ENCODE results near the gene RAB36. TPM values are rescaled to one million over a fixed set of nuclear protein-coding genes. Genes with fewer than 3 reads are reported as not detected.
"Not testable (repeated sequence)": the region's sequence is repeated elsewhere in the genome, so short reads cannot be mapped to it uniquely, and the experiment has no call there.

The RAB36 gene
- polyA plus RNA-seq, 4 donors: 0.27 to 1.7 (median 0.92) TPM; not detected in 1

DNA sequence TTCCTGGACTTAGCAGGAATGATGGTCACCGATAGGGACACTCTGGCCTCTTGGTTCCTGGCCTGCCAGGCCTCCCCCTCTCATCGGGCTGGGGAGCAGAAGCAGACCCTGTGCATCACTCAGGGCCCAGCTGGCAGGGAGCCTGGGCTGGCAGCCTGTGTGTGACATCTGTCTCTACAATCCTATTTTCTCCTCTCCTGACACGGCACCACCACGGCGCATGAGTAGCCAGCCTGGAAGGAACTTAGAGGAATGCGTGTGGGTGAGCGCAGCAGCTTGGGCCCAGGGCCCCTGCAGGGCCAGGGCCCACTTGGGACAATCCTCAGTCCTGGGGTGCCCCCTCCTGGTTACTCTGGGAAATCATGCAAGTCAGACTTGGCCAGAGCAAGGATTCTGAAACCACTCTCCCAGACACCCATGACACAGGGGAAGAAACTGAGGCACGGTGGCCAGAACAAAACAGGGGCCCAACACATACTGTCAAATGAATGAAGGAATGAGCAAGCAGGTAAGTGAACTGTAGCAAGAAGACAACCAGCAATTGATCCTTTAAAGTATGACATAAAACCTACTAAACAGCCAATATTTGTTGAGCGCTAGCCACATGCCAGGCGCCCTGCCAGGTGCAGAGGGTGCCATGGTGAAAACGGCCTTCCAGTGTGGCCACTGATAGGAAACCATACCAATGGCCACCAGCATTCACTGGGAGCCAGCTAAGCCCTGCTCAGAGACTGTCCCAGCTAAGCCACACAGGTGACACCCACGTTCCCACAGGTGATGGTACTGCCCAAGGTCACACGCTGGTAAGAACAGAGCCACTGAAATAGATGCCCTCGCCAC, 16.8 kb upstream of the RAB36 start:
- peaks cover 0 to 3% (median 0%) of the 10 kb centered on the region in 3 donors for H3K4me1 ChIP-seq (ENCODE audit: control insufficient read depth in 3 of 3, insufficient read depth in 2 of 3, low read depth in 1 of 3, low read length in 2 of 3)
- H3K27ac ChIP-seq (ENCODE audit: low read depth in 1 of 3, low read length in 2 of 3): no peak overlapping the region
- H3K27me3 ChIP-seq (ENCODE audit: control insufficient read depth in 3 of 3, insufficient read depth in 3 of 3, low read length in 3 of 3): no peaks in the 10 kb centered on the region
- DNase-seq: peak; percentile 59 to 72
- H3K4me3 ChIP-seq (ENCODE audit: low read depth in 1 of 3, low read length in 3 of 3): no peak overlapping the region
- no peak for FAIRE-seq
- 34 to 41% (median 40%) methylated on average over 14 of the region's 14 CpGs for WGBS, 3 donors
- H3K36me3 ChIP-seq (ENCODE audit: control insufficient read depth in 3 of 3, insufficient read depth in 2 of 3, low read depth in 1 of 3, low read length in 3 of 3): no peaks in the 10 kb centered on the region
- no peaks in the 10 kb centered on the region for H3K9me3 ChIP-seq (ENCODE audit: control insufficient read depth in 2 of 2, insufficient read depth in 1 of 2, low read depth in 1 of 2, low read length in 1 of 2)

DNA sequence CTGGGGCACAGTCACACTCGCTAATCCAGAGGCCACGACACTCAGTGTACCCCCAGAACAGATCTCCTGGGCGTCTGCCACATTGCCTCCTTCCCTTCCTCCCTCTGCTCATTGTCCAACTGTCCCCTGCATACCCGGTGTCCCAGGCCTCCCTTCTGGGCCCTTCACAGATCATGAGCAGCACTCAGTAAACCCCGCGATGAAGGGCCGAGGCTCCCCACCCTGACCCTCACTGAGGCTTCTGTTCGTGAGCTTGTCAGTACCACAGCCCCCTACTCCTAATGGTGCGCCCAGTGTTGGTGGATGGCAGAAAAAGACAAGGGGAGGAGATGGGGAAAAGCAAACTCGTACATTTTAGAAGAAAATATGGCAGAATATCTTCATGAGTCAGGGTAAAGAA, 16.1 kb upstream of the RAB36 start:
- no peak for FAIRE-seq
- no peak for DNase-seq

DNA sequence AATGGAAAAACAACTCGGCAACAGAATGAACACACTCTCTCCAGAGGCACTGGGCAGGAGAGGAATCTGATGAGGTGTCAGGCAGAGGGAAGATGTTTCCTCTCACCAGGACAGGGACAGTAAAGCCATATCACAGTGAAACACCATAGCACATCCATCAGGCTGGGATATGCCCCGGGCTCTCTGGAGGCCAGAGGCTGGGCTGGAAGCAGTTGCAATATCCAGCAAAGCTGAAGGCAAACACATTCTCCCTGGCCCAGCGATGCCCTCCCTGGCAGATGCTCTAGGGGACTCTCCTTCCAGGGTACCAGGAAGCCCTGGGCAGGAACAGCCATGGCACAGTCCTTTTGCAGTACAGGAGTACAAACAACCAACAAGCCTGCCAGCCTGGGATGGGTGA, 14.6 kb upstream of the RAB36 start:
- Histone ChIP-seq H3K4me1 (ENCODE audit: control insufficient read depth in 3 of 3, insufficient read depth in 2 of 3, low read depth in 1 of 3, low read length in 2 of 3) (peaks cover 0 to 3% (median 0%) of the 10 kb centered on the region in 3 donors), H3K27me3 (ENCODE audit: control insufficient read depth in 3 of 3, insufficient read depth in 3 of 3, low read length in 3 of 3) (no peaks in the 10 kb centered on the region), H3K27ac (ENCODE audit: low read depth in 1 of 3, low read length in 2 of 3) (no peak overlapping the region), H3K9me3 (ENCODE audit: control insufficient read depth in 2 of 2, insufficient read depth in 1 of 2, low read depth in 1 of 2, low read length in 1 of 2) (no peaks in the 10 kb centered on the region), H3K4me3 (ENCODE audit: low read depth in 1 of 3, low read length in 3 of 3) (no peak overlapping the region), H3K36me3 (ENCODE audit: control insufficient read depth in 3 of 3, insufficient read depth in 2 of 3, low read depth in 1 of 3, low read length in 3 of 3) (no peaks in the 10 kb centered on the region)
- DNase-seq (no peak), FAIRE-seq (no peak)
- WGBS, 3 donors: 43 to 66% (median 57%) methylated on average over 3 of the region's 3 CpGs

More for the DNA sequence above, 16.1 kb upstream of the RAB36 start:
- no peaks in the 10 kb centered on the region for H3K36me3 ChIP-seq (ENCODE audit: control insufficient read depth in 3 of 3, insufficient read depth in 2 of 3, low read depth in 1 of 3, low read length in 3 of 3)
- H3K4me1 ChIP-seq (ENCODE audit: control insufficient read depth in 3 of 3, insufficient read depth in 2 of 3, low read depth in 1 of 3, low read length in 2 of 3): peaks cover 0 to 3% (median 0%) of the 10 kb centered on the region in 3 donors
- H3K27me3 ChIP-seq (ENCODE audit: control insufficient read depth in 3 of 3, insufficient read depth in 3 of 3, low read length in 3 of 3): no peaks in the 10 kb centered on the region
- WGBS, 3 donors: 66 to 80% (median 79%) methylated on average over 9 to 10 of the region's 10 CpGs
- no peak overlapping the region for H3K27ac ChIP-seq (ENCODE audit: low read depth in 1 of 3, low read length in 2 of 3)
- H3K9me3 ChIP-seq (ENCODE audit: control insufficient read depth in 2 of 2, insufficient read depth in 1 of 2, low read depth in 1 of 2, low read length in 1 of 2): no peaks in the 10 kb centered on the region
- no peak overlapping the region for H3K4me3 ChIP-seq (ENCODE audit: low read depth in 1 of 3, low read length in 3 of 3)

DNA sequence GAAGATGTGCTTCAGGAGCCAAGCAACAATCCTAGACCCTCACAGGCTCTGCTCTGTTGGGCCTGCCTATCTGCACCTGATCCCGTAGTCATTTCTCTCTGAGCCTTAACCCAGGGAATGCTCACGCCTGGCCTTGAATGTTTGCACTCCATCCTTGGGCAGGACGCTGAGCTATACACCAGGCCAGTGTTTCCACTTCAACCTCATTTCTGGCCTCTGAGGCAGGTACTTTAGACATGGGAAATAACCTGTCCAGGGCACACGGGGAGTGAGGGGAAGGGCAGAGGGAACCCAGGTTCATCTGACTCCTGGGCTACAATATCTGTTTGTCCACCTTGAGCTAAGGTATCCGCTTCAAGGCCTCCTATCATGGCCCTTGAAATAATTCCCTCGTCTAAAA, 13.3 kb upstream of the RAB36 start:
- Histone ChIP-seq H3K27me3 (ENCODE audit: control insufficient read depth in 3 of 3, insufficient read depth in 3 of 3, low read length in 3 of 3) (no peaks in the 10 kb centered on the region), H3K4me1 (ENCODE audit: control insufficient read depth in 3 of 3, insufficient read depth in 2 of 3, low read depth in 1 of 3, low read length in 2 of 3) (peaks cover 0 to 3% (median 0%) of the 10 kb centered on the region in 3 donors), H3K27ac (ENCODE audit: low read depth in 1 of 3, low read length in 2 of 3) (no peak overlapping the region), H3K9me3 (ENCODE audit: control insufficient read depth in 2 of 2, insufficient read depth in 1 of 2, low read depth in 1 of 2, low read length in 1 of 2) (no peaks in the 10 kb centered on the region), H3K4me3 (ENCODE audit: low read depth in 1 of 3, low read length in 3 of 3) (no peak overlapping the region), H3K36me3 (ENCODE audit: control insufficient read depth in 3 of 3, insufficient read depth in 2 of 3, low read depth in 1 of 3, low read length in 3 of 3) (no peaks in the 10 kb centered on the region)
- WGBS, 3 donors: 68 to 81% (median 76%) methylated on average over 6 of the region's 6 CpGs
- DNase-seq: no peak
- no peak for FAIRE-seq

DNA sequence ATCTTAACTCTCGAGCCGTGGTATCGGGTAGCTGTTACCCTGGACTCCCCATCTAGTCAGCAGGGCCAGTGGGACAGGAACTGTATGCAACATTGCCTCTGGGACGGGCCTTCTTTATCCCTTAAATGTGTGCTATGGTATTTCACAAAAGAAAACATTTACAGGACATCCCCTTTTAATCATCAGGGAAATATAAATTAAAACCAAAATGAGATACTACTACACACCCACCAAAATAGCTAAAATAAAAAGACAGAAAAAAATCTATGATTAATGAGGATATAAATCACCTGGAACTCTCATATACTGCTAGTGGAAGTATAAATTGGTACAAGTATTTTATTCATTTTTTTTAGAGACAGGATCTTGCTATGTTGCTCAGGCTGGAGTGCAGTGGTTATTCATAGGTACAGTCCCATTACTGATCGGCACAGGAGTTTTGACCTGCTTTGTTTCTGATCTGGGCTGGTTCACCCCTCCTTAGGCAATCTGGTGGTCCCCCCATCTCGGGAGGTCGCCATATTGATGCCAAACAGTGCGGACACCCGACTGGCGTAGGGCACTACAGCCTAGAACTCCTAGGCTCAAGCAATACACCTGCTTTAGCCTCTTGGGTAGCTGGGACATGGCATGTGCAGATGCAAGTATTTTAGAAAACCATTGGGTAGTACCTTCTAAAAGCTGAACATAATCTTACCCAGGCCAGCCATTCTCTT, 12.7 kb upstream of the RAB36 start:
- no peak for FAIRE-seq
- Histone ChIP-seq H3K27me3 (ENCODE audit: control insufficient read depth in 3 of 3, insufficient read depth in 3 of 3, low read length in 3 of 3) (no peaks in the 10 kb centered on the region), H3K4me1 (ENCODE audit: control insufficient read depth in 3 of 3, insufficient read depth in 2 of 3, low read depth in 1 of 3, low read length in 2 of 3) (peaks cover 0 to 3% (median 0%) of the 10 kb centered on the region in 3 donors), H3K27ac (ENCODE audit: low read depth in 1 of 3, low read length in 2 of 3) (no peak overlapping the region), H3K4me3 (ENCODE audit: low read depth in 1 of 3, low read length in 3 of 3) (no peak overlapping the region), H3K9me3 (ENCODE audit: control insufficient read depth in 2 of 2, insufficient read depth in 1 of 2, low read depth in 1 of 2, low read length in 1 of 2) (no peaks in the 10 kb centered on the region), H3K36me3 (ENCODE audit: control insufficient read depth in 3 of 3, insufficient read depth in 2 of 3, low read depth in 1 of 3, low read length in 3 of 3) (no peaks in the 10 kb centered on the region)
- WGBS, 3 donors: 88 to 94% (median 88%) methylated on average over 10 of the region's 10 CpGs
- DNase-seq: no peak

DNA sequence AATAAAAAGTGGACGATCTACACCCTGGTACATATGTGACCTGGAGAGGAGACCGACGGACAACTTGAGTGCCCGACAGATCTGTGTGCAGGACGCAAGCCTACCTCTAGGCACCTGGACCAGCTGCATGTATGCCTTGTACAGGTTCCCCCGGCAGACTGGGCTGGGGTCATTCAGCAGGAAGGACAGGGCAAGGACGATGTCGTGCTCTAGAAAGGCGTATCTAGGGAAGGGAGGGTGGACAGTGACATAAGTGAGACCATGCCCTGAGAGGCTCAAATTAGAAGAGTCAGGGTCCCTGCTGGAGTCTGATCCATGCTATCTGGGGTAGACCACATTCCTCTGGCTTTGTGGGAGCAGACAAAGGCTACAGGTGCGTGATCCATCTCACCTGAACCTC, 11.4 kb upstream of the RAB36 start:
- 93 to 94% (median 93%) methylated on average over 10 of the region's 10 CpGs for WGBS, 3 donors
- FAIRE-seq (no peak), DNase-seq (no peak)
- Histone ChIP-seq H3K4me3 (ENCODE audit: low read depth in 1 of 3, low read length in 3 of 3) (no peak overlapping the region), H3K27ac (ENCODE audit: low read depth in 1 of 3, low read length in 2 of 3) (no peak overlapping the region), H3K36me3 (ENCODE audit: control insufficient read depth in 3 of 3, insufficient read depth in 2 of 3, low read depth in 1 of 3, low read length in 3 of 3) (no peaks in the 10 kb centered on the region), H3K9me3 (ENCODE audit: control insufficient read depth in 2 of 2, insufficient read depth in 1 of 2, low read depth in 1 of 2, low read length in 1 of 2) (no peaks in the 10 kb centered on the region), H3K27me3 (ENCODE audit: control insufficient read depth in 3 of 3, insufficient read depth in 3 of 3, low read length in 3 of 3) (no peaks in the 10 kb centered on the region), H3K4me1 (ENCODE audit: control insufficient read depth in 3 of 3, insufficient read depth in 2 of 3, low read depth in 1 of 3, low read length in 2 of 3) (no peaks in the 10 kb centered on the region)

DNA sequence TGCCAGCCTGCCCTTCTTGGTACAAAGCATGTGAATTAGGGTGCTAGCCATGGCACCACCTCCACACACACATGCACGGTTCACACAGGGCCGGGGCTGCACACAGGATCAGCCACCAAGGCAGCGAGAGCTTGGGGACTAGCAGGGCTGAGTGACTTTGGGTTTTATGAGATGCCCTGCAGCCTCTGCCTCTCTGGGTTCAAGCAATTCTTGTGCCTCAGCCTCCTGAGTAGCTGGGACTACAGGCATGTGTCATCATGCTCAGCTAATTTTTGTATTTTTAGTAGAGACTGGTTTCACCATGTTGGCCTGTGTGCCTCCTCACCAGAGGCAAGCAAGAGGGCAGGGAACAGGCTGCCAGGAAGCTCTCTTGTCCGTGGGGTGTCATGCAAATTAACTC, 8.3 kb upstream of the RAB36 start:
- not testable (repeated sequence) for H3K4me1 ChIP-seq (ENCODE audit: control insufficient read depth in 3 of 3, insufficient read depth in 2 of 3, low read depth in 1 of 3, low read length in 2 of 3); H3K4me3 ChIP-seq (ENCODE audit: low read depth in 1 of 3, low read length in 3 of 3); FAIRE-seq; H3K9me3 ChIP-seq (ENCODE audit: control insufficient read depth in 2 of 2, insufficient read depth in 1 of 2, low read depth in 1 of 2, low read length in 1 of 2); H3K36me3 ChIP-seq (ENCODE audit: control insufficient read depth in 3 of 3, insufficient read depth in 2 of 3, low read depth in 1 of 3, low read length in 3 of 3); H3K27me3 ChIP-seq (ENCODE audit: control insufficient read depth in 3 of 3, insufficient read depth in 3 of 3, low read length in 3 of 3); DNase-seq
- H3K27ac ChIP-seq (ENCODE audit: low read depth in 1 of 3, low read length in 2 of 3): peak overlapping the region in 1 of 3 donors; percentile 69
- WGBS, 3 donors: 73 to 76% (median 73%) methylated on average over 4 of the region's 4 CpGs

DNA sequence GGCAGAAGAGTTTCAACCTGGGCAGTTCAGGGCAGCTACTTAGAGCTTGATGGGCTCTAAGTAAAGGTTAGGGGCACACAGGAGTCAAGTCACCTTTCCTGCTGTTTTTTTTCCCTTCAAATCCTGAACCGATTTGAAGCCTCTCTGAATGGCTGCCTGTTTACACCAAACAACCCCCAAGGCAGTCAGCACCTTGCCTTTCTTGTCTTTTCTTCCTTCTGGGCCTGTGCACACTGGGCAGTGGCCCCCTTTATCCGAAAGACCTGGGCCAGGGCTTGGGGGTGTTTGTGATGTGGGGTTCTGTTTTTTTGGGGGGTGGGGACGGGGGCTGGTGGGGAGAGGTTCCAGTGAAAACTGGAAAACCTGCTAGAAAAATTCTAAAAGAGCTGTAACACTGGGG, 7.8 kb upstream of the RAB36 start:
- no peaks in the 10 kb centered on the region for H3K9me3 ChIP-seq (ENCODE audit: control insufficient read depth in 2 of 2, insufficient read depth in 1 of 2, low read depth in 1 of 2, low read length in 1 of 2)
- H3K36me3 ChIP-seq (ENCODE audit: control insufficient read depth in 3 of 3, insufficient read depth in 2 of 3, low read depth in 1 of 3, low read length in 3 of 3): no peaks in the 10 kb centered on the region
- no peak overlapping the region for H3K4me3 ChIP-seq (ENCODE audit: low read depth in 1 of 3, low read length in 3 of 3)
- peaks cover 0 to 10% (median 0%) of the 10 kb centered on the region in 3 donors for H3K4me1 ChIP-seq (ENCODE audit: control insufficient read depth in 3 of 3, insufficient read depth in 2 of 3, low read depth in 1 of 3, low read length in 2 of 3)
- no peak for DNase-seq
- peak overlapping the region in 1 of 3 donors; percentile 83 for H3K27ac ChIP-seq (ENCODE audit: low read depth in 1 of 3, low read length in 2 of 3)
- 48 to 65% (median 61%) methylated on average over 3 of the region's 3 CpGs for WGBS, 3 donors
- no peak for FAIRE-seq
- H3K27me3 ChIP-seq (ENCODE audit: control insufficient read depth in 3 of 3, insufficient read depth in 3 of 3, low read length in 3 of 3): no peaks in the 10 kb centered on the region

Data from small intestine (tissue), 7 donors.